Glomerular visceral epithelial cell (primary cell): ENCODE measurements around the gene ANKRD7.
A peak's percentile ranks its signal among the peaks of the same experiment; 100 is the strongest.
"Not testable (repeated sequence)": the region's sequence is repeated elsewhere in the genome, so short reads cannot be mapped to it uniquely, and the experiment has no call there.

Source experiments
- DNase-seq: peaks from one replicate; pipeline ENCODE4 v3.0.0-alpha.2; 2016; ENCODE audit errors: extremely low spot score

Gene ANKRD7

DNA sequence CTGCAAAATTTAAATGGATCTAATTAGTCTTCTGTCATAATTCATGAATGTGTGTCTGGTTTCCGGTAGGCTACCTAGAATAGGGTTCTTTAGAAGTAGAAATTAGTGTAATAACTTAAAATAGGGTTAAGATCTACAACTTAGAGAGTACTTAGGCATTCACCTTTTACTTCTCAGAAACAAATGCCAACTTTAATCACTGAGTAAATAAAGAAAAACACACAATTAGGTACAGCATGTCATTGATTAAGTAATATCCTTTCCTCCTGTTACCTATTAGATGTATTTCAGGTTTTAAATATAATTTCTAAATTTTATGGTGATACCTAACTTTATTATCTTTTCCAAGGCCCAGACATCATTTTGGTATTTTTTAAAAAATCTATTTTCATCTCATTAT, 9.3 kb downstream of the ANKRD7 start:
- DNase-seq = no peak

DNA sequence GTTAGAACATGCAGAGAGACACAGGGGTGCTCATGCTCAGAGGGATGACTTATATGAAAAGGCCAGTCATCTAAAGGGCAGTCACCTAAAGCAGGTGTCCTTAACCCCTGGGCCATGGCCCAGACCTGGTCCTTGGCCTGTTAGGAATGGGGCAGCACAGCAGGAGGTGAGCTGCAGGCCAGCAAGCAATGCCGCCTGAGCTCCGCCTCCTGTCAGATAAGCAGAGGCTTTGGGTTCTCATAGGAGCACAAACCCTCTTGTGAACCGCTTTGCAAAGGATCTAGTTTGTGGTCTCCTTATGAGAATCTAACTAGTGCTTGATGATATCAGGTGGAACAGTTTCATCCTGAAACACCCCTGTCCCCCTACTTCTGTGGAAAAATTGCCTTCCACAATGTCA, 14.5 kb downstream of the ANKRD7 start:
- no peak for DNase-seq

DNA sequence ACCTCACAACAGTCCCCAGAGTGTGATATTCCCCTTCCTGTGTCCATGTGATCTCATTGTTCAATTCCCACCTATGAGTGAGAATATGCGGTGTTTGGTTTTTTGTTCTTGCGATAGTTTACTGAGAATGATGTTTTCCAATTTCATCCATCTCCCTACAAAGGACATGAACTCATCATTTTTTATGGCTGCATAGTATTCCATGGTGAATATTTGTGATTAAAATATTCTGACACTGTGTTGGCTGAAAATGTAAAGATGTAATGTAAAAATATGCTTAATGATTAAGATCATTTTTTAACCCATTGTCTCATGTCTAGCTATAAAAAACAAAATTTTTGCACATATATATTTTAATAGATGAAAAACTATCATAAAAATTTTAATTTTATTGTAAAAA, 15.8 kb downstream of the ANKRD7 start:
- DNase-seq = not testable (repeated sequence)

DNA sequence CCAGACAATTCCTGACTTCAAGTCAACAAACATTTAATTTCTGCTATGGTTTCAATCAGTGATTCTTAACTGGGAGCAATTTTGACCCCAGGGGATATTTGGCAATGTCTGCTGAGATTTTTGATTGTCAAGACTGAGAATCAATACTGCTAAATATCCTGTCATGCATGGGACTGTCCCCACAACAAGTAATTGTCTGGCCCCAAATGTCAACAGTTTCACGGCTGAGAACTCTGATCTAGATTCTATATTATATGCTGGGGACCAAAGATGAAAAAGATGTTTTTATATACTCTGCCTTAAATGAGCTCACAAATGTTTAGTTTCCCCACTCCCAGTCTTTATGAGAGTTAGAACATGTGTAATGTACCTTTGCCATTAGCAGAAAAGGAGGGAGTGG, 19.2 kb downstream of the ANKRD7 start:
- DNase-seq = no peak

DNA sequence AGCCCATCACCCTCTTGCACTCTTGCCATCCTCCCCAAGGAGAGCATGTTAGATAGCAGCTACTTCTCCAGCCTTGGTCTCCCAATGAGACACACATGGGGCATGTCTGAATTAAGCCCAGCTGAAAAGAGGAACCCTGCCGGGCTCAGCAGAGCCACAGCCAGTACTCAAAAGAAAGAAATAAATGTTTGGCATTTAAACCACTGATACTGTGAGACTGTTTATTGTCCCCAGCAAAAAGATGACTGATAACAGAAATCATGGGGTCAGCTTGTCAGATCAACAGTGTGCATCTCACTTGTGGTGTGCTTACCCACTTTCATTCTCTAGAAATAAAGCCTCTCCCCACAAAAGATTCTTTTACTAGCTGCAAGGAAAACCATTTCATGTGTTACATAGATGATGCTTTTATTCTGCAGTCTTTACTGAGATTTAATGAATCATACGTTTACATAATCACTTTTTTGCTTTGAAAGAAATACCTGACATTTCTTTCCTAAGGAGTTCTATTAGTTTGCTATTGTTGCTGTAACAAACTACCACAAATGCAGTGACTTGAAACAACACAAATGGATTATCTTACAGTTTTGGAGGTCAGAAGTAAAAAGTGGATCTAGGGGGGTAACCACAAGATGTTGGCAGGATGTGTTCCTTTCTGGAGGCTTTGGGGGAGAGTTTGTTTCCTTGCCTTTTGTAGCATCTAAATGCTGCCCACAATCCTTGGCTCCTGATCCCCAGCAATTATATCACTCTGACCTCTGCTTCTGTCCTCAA, 20.9 kb downstream of the ANKRD7 start:
- peak; percentile 7 for DNase-seq

DNA sequence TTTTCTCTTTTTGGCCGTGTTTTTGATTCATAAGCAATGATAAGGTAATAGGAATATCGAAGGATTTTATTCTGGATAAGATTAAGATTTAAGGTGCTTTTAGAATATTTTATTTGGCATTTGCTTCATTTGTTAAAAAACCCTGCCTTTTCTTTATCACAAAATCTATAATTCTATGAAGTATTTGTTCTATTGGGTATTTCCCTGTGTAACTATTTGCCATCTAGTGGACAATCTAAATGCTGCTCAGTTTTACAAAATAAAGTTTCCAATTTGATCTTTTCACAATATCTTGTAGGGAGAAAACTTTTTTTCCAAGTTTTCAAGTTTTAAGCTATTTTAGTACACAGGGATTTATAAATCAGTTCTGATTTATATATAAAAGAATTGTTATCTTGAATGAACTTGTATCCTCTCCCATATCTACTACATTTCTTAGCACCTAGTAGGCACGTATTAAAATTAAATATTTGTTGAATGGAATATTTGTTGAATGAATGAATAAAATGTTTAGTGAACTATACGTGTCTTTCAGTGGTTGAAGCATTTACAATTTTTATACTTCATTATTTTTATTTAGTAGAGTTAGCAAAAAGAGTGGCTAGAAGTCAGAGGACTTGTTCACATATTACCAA, 26.5 kb downstream of the ANKRD7 start:
- DNase-seq = no peak

DNA sequence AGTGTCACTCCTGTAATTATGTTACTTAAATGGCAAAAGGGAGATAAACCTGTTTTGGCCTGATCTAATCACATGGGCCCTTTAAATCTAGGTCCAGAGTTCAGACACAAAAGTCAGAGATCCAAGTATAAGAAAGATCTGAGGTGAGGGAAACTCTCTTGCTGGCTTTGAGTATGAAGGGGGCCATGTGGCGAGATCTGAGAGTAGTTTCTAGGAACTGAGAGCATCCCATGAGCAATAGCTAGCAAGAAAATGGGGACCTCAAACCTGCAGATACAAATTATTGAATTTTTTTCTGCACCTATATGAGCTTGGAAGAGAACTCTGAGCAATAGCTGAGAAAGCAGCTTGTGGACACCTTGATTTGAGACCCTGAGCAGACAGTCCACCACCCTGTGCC, 27.6 kb downstream of the ANKRD7 start:
- DNase-seq = no peak

DNA sequence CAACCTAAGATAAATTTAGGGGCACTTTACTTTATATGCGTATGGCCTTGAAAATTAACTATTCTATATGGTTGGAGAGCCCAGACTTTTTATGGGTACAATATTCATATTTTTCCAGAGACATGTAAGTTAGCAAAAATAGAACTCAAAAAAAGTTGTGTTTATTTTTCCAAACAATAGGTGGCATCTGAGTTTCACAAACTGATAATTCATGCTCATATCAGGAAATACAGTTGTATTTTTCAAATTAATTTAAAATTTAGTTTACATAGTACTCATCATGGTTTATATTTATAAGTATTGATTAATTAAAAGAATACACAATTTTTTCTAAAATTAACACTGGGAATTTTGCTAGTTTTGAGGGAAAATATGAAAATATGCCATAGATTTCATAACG, 34.6 kb downstream of the ANKRD7 start:
- DNase-seq = no peak

DNA sequence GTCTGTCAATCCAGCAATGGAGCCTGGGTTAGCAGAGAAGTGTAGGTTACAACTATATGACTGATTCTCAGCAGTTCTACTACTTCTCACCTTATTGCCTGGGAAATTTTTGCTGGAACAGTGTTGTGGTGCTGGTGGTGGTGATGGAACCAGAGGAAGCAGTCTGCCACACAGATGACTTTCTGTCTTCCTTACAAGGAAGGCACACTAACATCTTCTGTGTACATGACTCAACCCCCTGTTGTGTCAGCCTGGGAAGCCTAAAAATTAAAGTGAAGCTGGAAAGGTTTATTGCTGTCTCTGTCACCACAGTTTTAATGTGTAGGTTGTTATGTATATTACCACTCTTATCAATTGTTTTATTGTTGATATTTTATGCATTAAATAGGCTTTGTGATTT, 40.3 kb downstream of the ANKRD7 start:
- no peak for DNase-seq

DNA sequence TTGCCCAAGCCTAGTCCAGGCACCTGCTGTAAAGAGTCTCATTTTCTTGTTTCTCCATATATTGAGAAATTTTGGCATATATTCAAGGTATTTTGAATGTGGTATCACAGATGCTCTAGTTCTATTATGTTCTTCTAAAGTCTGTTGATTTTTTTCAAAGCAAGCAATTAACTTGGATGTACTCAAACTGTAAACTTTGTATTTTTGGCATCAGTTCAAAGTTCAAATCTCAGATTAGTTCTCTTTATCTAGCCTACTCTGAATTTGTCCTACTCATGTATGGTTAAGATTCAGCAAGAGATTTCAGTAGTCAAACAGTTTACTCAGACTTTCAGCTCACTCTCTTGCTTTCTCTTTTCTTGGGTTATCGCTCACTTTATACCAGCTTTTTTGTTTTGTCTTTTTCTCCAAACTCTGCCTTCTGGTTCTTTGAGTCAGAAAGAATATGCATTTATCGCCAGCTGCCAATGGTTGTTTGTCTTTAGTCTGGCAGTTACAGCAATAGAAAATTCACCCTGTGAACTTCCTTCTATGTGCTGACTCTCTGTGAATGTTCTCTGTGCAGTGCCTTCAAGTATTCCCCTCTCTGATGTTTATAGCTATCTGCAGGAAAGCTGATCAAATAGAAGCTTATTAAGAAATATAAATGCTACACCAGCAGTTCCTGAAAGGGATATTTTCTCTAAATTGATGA, 56.0 kb downstream of the ANKRD7 start:
- no peak for DNase-seq

DNA sequence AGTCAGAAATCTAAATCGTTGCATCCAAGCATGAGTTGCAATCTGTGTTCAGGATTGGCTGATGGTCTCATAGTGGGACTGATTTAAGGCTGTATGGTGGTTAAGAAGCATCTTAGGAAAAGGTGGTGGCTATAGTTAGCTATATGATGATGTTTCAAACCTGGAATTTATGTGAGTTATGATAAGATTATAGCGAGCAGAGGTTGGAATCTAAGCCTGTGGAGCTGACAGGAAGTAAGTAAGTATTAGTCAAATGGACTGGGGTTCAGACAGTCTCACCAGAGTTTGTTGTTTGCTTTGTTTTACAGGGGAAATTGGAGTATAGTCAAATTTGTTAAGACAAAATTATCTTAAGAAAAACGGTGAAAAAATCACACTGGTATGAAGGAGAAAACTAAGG, 56.7 kb downstream of the ANKRD7 start:
- DNase-seq = no peak

DNA sequence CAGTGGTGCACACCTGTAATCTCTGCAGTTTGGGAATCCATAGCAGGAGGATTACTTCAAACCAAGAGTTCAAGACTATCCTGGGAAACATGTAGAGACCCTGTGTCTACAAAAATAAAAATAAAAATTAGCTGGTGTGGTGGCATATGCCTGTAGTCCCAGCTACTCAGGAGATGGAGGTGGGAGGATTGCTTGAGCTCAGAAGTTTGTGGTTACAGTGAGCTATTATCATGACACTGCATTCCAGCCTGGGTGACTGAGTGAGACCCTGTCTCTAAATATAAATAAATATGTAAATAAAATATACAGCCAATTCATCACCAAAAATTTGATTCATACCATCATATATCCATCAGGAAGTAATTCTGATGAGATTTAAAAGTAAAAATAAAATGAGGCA, 60.9 kb downstream of the ANKRD7 start:
- DNase-seq = no peak

DNA sequence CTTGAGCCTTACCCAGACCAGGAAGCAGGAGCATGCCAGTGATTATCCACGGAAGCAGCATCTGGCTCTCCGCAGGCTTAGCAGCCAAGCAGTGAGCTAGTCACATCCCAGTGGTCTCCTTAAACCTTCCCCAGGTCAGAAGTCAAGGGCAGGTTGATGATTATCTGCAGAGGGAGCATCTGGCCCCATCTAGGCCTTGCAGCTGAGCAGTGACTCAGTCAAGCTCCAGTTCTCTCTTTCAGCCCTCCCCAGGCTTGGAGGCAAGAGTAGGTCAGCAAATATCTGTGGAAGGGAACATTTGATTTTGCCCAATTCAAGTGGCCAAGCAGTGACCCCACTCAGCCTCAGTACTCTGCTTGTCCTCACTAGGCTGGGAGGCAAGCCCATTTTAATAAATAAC, 61.6 kb downstream of the ANKRD7 start:
- no peak for DNase-seq

DNA sequence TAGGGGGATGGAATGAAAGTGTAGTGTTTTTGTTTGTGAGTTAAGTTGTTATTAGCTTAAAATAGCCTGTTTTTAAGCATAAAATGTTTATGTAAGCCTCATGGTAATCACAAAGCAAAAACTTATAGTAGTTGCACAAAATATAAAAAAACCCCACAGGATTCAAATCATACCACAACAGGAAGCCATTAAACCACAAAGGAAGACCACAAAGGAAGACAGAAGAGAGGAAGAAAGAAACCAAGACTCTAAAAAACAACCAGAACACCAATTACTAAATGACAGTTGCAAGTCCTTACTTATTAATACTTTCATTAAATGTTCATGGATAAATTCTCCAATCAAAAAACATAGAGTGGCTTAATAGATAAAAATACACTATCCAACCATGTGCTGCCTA, 63.6 kb downstream of the ANKRD7 start:
- peak; percentile 8 for DNase-seq

DNA sequence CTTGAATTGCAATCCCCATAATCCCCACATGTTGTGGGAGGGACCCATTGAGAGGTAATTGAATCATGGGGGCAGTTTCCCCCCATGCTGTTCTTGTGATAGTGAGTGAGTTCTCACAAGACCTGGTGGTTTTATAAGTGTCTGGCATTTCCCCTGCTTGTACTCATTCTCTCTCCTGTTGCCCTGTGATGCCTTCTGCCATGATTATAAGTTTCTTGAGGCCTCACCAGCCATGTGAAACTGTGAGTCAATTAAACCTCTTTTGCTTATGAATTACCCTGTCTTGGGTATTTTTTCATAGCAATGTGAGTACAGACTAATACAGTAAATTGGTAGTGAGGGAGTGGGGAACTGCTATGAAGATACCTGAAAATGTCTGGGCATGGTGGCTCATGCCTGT, 65.0 kb downstream of the ANKRD7 start:
- no peak for DNase-seq
